Activated CD4-positive, alpha-beta T cell treated with anti-CD3 and anti-CD28 coated beads for 36 hours (primary cell): ENCODE data around the gene MGME1. TPM values are rescaled to one million over a fixed set of nuclear protein-coding genes. Genes with fewer than 3 reads are reported as not detected.

Experiments
- ATAC-seq: fragments of 200-7000 bp; cut with Tn5 transposase; one replicate; pipeline ENCODE4 v1.10.0; 2021; ENCODE audit warnings: mild to moderate bottlenecking, moderate library complexity
- CTCF ChIA-PET: fragments of 350-600 bp; sonication (Branson Sonifier 250); formaldehyde crosslinking; loops from one replicate; lab custom pipeline; 2021; ENCODE audit warnings: antibody characterized with exemption; lab: Charles Lee
- POLR2A ChIA-PET: fragments of 350-600 bp; sonication (Branson Sonifier 250); formaldehyde crosslinking; loops from one replicate; lab custom pipeline; 2021; ENCODE audit warnings: antibody characterized with exemption, inconsistent platforms; lab: Charles Lee
- DNase-seq: peaks from one replicate; pipeline ENCODE4 v3.0.0-alpha.2; 2020
- H3K27ac Mint-ChIP-seq: one replicate; pipeline ENCODE4 v1.8.0; 2021; ENCODE audit warnings: mixed read lengths
- H3K27me3 Mint-ChIP-seq: one replicate; pipeline ENCODE4 v1.8.0; 2021; ENCODE audit warnings: mixed read lengths
- H3K36me3 Mint-ChIP-seq: one replicate; pipeline ENCODE4 v1.8.0; 2021; ENCODE audit warnings: low read depth, mixed read lengths
- H3K4me1 Mint-ChIP-seq: one replicate; pipeline ENCODE4 v1.8.0; 2021; ENCODE audit warnings: mixed read lengths
- H3K4me3 Mint-ChIP-seq: one replicate; pipeline ENCODE4 v1.8.0; 2021; ENCODE audit warnings: mild to moderate bottlenecking, moderate library complexity, mixed read lengths
- H3K9me3 Mint-ChIP-seq: one replicate; pipeline ENCODE4 v1.8.0; 2021; ENCODE audit warnings: low read depth, mixed read lengths
- intact Hi-C, 2 experiments: fragments of 100-400 bp; cut with DNase I in 1 of 2; cut with micrococcal nuclease in 1 of 2; formaldehyde crosslinking; loops; one replicate each; pipeline versions ENCODE4 v1.14.2 to v1.15.1; 2022 to 2024; cut with DNase I, micrococcal nuclease
- total RNA-seq, 2 experiments: library from RNA; stranded (reverse); gene quantifications; one replicate each; pipeline ENCODE4 v1.2.3, GENCODE V29; 2021

MGME1 gene, protein sequence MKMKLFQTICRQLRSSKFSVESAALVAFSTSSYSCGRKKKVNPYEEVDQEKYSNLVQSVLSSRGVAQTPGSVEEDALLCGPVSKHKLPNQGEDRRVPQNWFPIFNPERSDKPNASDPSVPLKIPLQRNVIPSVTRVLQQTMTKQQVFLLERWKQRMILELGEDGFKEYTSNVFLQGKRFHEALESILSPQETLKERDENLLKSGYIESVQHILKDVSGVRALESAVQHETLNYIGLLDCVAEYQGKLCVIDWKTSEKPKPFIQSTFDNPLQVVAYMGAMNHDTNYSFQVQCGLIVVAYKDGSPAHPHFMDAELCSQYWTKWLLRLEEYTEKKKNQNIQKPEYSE
- 10 to 100 TPM; 24.1 to 29.7 TPM for total RNA-seq

GRCh38 chr20:17968366-17969277, at the start of gene MGME1, which contains the start of gene SNX5:
Gene MGME1 (plus strand): TSS chr20:17969018. CDS start chr20:17969860, 842 bp downstream.
Gene SNX5 (minus strand): TSS chr20:17968794. CDS start chr20:17968425, 369 bp downstream.
- intact Hi-C loops: loop anchor here (1.0 to 10.0 kb wide), 17 partner anchors 9 to 1238 kb away; partner anchors contain the start of genes DSTN (in 2 of the 2), SEC23B (in 2 of the 2), SMIM26 (in 2 of the 2) and ZNF133 (in 2 of the 2)
- Mint-ChIP-seq H3K27me3 (no peaks in the 10 kb centered on the region), H3K9me3 (no peaks in the 10 kb centered on the region), H3K27ac (peak within 1 kb of the TSS; percentile 99), H3K4me3 (peak within 1 kb of the TSS; percentile 87), H3K4me1 (peaks cover 49% of the 10 kb centered on the region), H3K36me3 (peaks cover 79% of the 10 kb centered on the region)
- ChIA-PET POLR2A (interaction anchor here (0.7 to 1.8 kb wide), 3 partner anchors 10 to 539 kb away, joined by 3 to 6 read pairs (median 3); partner anchors contain the start of genes RRBP1 and SEC23B), CTCF (interaction anchor here (0.6 to 2.0 kb wide), 4 partner anchors 10 to 641 kb away, joined by 3 to 6 read pairs (median 4); no protein-coding TSS in a partner anchor)
- ATAC-seq (peak; percentile 91), DNase-seq (peak; percentile 100)

GRCh38 chr20:17919149-17919548, 49.7 kb upstream of the MGME1 start:
- ChIA-PET POLR2A (no interaction called here), CTCF (interaction anchor here (0.6 kb wide), 1 partner anchor 78 kb away, joined by 5 read pairs; no protein-coding TSS in a partner anchor)
- no peaks in the 10 kb centered on the region for H3K36me3 Mint-ChIP-seq
- ATAC-seq: no peak
- peaks cover 4% of the 10 kb centered on the region for H3K27me3 Mint-ChIP-seq
- H3K4me1 Mint-ChIP-seq: no peaks in the 10 kb centered on the region
- no peaks in the 10 kb centered on the region for H3K9me3 Mint-ChIP-seq
- DNase-seq: no peak
- no peak overlapping the region for H3K27ac Mint-ChIP-seq
- intact Hi-C loops: no loop called here
- no peak overlapping the region for H3K4me3 Mint-ChIP-seq

DNA sequence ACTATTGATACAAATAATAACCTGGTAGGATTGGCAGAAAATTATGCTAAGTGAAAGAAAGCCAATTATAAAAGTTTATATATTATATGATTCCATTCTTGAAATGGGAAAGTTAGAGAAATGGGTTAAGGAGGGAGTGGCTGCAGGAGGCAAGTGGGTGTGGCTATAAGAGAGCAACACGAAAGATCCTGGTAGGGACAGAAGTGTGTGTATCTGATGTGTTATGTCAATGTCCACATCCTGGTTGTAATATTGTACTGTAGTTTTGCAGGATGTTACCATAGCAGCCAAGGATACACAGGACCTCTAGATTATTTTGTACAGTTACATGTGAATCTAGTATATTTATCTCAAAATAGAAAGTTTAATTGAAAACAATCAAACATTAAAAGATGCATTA, 47.0 kb upstream of the MGME1 start:
- H3K27me3 Mint-ChIP-seq: peaks cover 3% of the 10 kb centered on the region
- H3K4me3 Mint-ChIP-seq: no peak overlapping the region
- CTCF ChIA-PET: no interaction called here
- DNase-seq: no peak
- POLR2A ChIA-PET: no interaction called here
- no peak overlapping the region for H3K27ac Mint-ChIP-seq
- H3K4me1 Mint-ChIP-seq: no peaks in the 10 kb centered on the region
- H3K9me3 Mint-ChIP-seq: no peaks in the 10 kb centered on the region
- intact Hi-C loops: no loop called here
- no peaks in the 10 kb centered on the region for H3K36me3 Mint-ChIP-seq
- no peak for ATAC-seq

- intact Hi-C loops: no loop called here
- no peak for DNase-seq
- Mint-ChIP-seq H3K9me3 (no peaks in the 10 kb centered on the region), H3K27me3 (peaks cover 3% of the 10 kb centered on the region), H3K4me3 (no peak overlapping the region), H3K4me1 (no peaks in the 10 kb centered on the region), H3K27ac (no peak overlapping the region), H3K36me3 (no peaks in the 10 kb centered on the region)
- POLR2A ChIA-PET: no interaction called here
- ATAC-seq: no peak
- CTCF ChIA-PET: no interaction called here
These were observed 43.5 kb upstream of the MGME1 start for GRCh38 chr20:17925141-17925939.

DNA sequence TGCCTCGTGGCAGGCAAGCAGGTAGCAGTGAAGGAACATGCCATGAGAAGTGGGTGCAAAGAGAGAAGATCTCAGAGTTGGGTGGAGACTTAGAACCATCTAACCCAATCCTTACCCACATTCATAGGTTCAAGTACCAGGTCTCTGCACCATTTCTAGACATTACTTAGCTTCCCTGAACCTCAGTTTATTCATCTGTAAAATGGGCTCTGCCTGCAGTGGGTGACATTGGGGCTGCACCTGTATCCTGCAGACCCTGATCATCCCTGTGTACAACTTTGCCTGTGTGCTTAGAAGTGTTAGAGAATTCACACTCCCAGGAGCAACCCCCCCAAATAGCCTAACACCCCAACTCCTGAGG, 42.9 kb upstream of the MGME1 start:
- ChIA-PET CTCF (no interaction called here), POLR2A (no interaction called here)
- Mint-ChIP-seq H3K36me3 (no peaks in the 10 kb centered on the region), H3K27ac (no peak overlapping the region), H3K27me3 (peaks cover 3% of the 10 kb centered on the region), H3K9me3 (no peaks in the 10 kb centered on the region), H3K4me1 (no peaks in the 10 kb centered on the region), H3K4me3 (no peak overlapping the region)
- ATAC-seq (no peak), DNase-seq (no peak)
- intact Hi-C loops: no loop called here

GRCh38 chr20:17928211-17928611, 40.6 kb upstream of the MGME1 start:
- CTCF ChIA-PET: no interaction called here
- ATAC-seq: no peak
- Mint-ChIP-seq H3K27ac (no peak overlapping the region), H3K4me1 (no peaks in the 10 kb centered on the region), H3K36me3 (no peaks in the 10 kb centered on the region), H3K27me3 (peaks cover 4% of the 10 kb centered on the region), H3K4me3 (no peak overlapping the region), H3K9me3 (no peaks in the 10 kb centered on the region)
- intact Hi-C loops: no loop called here
- no peak for DNase-seq
- POLR2A ChIA-PET: no interaction called here

DNA sequence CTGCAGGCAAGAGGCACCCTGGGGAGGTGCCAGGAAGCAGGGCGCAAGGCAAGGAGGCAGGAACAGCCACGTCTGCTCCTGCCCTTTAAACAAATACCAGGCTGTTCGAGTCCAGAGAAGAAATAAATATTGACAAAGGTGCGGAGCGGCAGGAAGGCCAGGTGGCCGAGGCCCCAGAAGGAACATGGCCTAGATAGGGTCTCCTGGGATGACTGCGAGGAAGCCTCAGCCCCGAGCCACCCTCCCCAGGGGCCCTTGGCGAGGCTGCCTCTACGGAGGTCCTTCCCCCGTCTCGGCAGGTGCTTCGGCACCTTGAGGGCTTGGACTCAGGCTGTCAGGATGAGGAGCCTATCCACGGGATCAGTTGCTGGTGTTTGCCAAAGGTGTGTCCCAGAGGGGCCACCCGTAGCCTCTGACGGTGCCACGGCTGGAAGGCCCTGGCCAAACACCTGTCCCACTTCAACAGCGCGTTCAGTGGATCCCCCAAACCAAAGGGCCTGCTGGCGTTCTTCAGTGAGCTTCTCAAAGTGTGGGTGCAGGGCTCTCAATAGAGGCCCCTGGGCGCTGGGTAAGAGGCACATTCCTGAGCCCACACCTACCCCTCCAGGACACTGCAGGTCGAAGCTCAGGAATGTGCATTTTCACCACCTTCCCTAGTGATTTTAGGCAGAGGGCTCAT, 40.0 kb upstream of the MGME1 start:
- POLR2A ChIA-PET: no interaction called here
- DNase-seq: no peak
- Mint-ChIP-seq H3K27ac (no peak overlapping the region), H3K27me3 (peaks cover 4% of the 10 kb centered on the region), H3K4me1 (no peaks in the 10 kb centered on the region), H3K36me3 (no peaks in the 10 kb centered on the region), H3K9me3 (no peaks in the 10 kb centered on the region), H3K4me3 (no peak overlapping the region)
- CTCF ChIA-PET: no interaction called here
- intact Hi-C loops: no loop called here
- no peak for ATAC-seq

DNA sequence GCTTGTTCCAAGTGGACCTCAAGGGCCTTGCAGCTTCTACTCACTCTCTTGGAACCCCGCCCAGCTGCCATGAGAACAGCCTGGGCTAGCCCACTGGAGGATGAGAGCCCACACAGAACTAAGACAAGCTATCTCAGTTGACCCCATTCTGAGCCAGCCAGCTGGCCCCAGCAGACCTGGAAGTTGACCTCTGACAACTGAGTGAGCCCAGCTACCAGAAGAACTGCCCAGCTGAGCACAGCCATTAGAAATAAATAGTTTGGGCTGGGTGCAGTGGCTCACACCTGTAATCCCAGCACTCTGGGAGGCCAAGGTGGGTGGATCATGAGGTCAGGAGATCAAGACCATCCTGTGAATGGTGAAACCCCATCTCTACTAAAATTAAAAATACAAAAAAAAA, 37.3 kb upstream of the MGME1 start:
- H3K4me3 Mint-ChIP-seq: no peak overlapping the region
- DNase-seq (no peak), ATAC-seq (no peak)
- peaks cover under 1% of the 10 kb centered on the region for H3K4me1 Mint-ChIP-seq
- no peaks in the 10 kb centered on the region for H3K36me3 Mint-ChIP-seq
- CTCF ChIA-PET: interaction anchor here (0.6 kb wide), 1 partner anchor 9 kb away, joined by 4 read pairs; no protein-coding TSS in a partner anchor
- peaks cover 2% of the 10 kb centered on the region for H3K27me3 Mint-ChIP-seq
- POLR2A ChIA-PET: no interaction called here
- intact Hi-C loops: no loop called here
- H3K9me3 Mint-ChIP-seq: no peaks in the 10 kb centered on the region
- no peak overlapping the region for H3K27ac Mint-ChIP-seq

DNA sequence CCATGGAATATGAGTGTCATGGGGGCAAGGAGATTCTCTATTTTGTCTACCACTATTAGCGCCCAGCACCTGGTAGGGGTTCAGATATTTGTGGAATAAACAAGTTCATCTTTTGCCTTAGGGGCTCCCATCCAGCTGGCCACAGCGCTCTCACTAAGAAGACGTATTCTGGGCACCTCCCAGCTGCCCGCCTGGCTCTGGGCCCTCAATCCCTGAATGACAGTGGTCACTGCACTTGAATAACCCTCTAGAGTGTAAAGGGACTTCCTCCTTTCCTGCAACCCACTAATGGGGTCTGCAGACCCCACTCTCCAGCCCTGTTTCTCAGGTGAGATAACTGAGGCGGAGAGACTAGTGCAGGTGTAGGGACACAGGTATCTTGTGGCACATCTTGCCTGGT, 36.4 kb upstream of the MGME1 start:
- no peak for ATAC-seq

DNA sequence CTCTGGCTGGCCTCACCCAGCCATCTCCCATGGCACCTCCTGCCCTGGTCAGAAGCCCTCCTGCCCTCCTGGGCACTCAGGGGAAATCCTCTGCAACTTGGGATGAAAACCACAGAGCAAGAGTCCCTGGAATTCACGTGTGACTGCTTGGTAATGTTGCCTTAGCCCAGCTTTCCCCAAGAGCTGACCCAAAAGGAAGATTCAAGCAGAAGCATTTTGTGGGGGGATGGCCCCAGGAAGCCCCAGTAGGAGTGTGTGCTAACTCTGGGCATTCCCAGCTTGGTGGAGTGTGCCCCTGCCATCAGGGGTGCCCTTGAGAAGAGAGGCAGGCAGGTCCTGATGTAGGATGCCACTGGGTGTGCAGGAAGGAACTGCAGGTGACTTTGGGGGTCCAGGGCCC, 35.7 kb upstream of the MGME1 start:
- no peaks in the 10 kb centered on the region for H3K36me3 Mint-ChIP-seq
- ChIA-PET CTCF (no interaction called here), POLR2A (no interaction called here)
- peaks cover 2% of the 10 kb centered on the region for H3K4me1 Mint-ChIP-seq
- ATAC-seq (no peak), DNase-seq (no peak)
- H3K9me3 Mint-ChIP-seq: no peaks in the 10 kb centered on the region
- no peak overlapping the region for H3K4me3 Mint-ChIP-seq
- intact Hi-C loops: no loop called here
- no peak overlapping the region for H3K27ac Mint-ChIP-seq
- H3K27me3 Mint-ChIP-seq: peaks cover 2% of the 10 kb centered on the region

More for the DNA sequence above, 36.4 kb upstream of the MGME1 start:
- Mint-ChIP-seq H3K36me3 (no peaks in the 10 kb centered on the region), H3K4me1 (peaks cover 2% of the 10 kb centered on the region), H3K27me3 (peaks cover 2% of the 10 kb centered on the region), H3K4me3 (no peak overlapping the region), H3K9me3 (no peaks in the 10 kb centered on the region), H3K27ac (no peak overlapping the region)
- intact Hi-C loops: no loop called here
- POLR2A ChIA-PET: no interaction called here
- no peak for DNase-seq
- CTCF ChIA-PET: no interaction called here
